ENCODE data around the gene KCTD14.
"Not testable (repeated sequence)": the region's sequence is repeated elsewhere in the genome, so short reads cannot be mapped to it uniquely, and the experiment has no call there.

KCTD14 gene

DNA sequence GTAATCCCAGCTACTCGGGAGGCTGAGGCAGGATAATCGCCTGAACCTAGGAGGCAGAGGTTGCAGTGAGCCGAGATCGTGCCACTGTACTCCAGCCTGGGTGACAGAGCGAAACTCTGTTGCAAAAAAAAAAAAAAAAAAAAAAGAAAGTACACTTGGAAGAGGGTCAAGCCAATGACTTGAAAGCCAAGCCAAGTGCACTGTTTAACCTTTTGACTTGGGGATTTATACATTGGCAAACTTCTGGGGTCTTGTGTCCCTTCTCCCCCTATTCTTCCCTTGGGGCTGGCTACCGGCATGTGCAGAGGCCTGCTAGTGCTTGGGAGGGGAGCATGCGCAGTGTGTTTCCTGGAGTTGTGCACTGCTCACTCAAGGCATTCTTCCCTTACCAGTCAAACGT, 26.3 kb upstream of the KCTD14 start:
- DNase-seq (ENCODE audit: low read depth, low spot score), result no peak
- H3K27ac ChIP-seq, result no peak overlapping the region

GRCh38 chr11:78048561-78048960, 25.5 kb upstream of the KCTD14 start:
- no peak for DNase-seq (ENCODE audit: low read depth, low spot score)
- no peak overlapping the region for H3K27ac ChIP-seq

- no peak overlapping the region for H3K27ac ChIP-seq
Observed at GRCh38 chr11:78046486-78046854, 23.4 kb upstream of the KCTD14 start.

GRCh38 chr11:78045851-78046485, 22.9 kb upstream of the KCTD14 start:
- DNase-seq (ENCODE audit: low read depth, low spot score), result no peak
- H3K27ac ChIP-seq, result no peak overlapping the region

More at GRCh38 chr11:78046486-78046854, 23.4 kb upstream of the KCTD14 start:
- DNase-seq (ENCODE audit: low read depth, low spot score), result no peak

- DNase-seq (ENCODE audit: low read depth, low spot score), result no peak
- H3K27ac ChIP-seq, result no peak overlapping the region
Observed at GRCh38 chr11:78044706-78045105, 21.6 kb upstream of the KCTD14 start.

DNA sequence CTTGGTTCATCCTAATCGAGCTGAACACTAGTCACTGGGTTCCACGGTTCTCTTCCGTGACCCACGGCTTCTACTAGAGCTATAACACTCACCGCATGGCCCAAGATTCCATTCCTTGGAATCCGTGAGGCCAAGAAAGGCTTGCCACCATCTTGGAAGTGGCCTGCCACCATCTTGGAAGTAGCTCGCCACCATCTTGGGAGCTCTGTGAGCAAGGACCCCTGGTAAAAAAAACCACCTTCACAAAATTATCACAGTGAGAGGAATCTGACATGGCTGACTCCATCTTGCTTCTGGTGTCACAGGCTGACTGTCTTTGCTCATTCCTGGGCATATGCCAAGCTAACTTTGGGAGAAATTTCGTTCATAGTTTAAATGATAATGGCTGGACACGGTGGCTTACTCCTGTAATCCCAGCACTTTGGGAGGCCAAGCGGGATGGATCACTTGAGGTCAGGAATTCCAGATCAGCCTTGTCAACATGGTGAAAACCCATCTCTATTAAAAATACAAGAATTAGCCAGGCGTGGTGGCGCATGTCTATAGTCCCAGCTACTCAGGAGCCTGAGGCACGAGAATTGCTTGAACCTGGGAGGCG, 18.9 kb upstream of the KCTD14 start:
- H3K27ac ChIP-seq, result no peak overlapping the region
- DNase-seq (ENCODE audit: low read depth, low spot score), result no peak

GRCh38 chr11:78041380-78041719, 18.3 kb upstream of the KCTD14 start:
- not testable (repeated sequence) for DNase-seq (ENCODE audit: low read depth, low spot score); H3K27ac ChIP-seq

DNA sequence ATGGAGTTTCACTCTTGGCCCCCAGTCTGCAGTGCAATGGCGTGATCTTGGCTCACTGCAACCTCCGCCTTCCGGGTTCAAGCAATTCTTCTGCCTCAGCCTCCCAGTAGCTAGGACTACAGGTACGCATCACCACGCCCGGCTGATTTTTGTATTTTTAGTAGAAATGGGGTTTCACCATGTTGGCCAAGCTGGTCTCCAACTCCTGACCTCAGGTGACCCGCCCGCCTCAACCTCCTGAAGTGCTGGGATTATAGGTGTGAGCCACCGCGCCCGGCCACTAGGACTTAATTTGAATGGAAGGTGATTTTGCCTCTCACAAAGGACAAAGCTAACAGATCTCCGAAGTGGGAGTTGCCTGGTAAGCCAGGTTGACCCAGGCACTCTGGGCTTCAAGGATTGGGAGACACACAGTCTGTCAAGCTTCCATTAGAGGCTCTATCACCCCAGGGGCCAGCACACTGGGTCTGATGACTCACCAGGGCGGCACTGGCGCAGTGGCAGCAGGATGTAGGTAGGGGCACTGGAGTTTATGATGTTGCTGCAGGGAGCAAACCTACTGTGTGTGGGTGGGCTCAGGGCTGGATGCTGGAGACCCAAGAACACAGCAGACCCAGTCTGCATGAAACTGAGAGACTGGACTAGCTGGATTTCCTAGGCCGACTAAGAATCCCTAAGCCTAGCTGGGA, 17.8 kb upstream of the KCTD14 start:
- no peak for DNase-seq (ENCODE audit: low read depth, low spot score)
- peak overlapping the region; percentile 91 for H3K27ac ChIP-seq

DNA sequence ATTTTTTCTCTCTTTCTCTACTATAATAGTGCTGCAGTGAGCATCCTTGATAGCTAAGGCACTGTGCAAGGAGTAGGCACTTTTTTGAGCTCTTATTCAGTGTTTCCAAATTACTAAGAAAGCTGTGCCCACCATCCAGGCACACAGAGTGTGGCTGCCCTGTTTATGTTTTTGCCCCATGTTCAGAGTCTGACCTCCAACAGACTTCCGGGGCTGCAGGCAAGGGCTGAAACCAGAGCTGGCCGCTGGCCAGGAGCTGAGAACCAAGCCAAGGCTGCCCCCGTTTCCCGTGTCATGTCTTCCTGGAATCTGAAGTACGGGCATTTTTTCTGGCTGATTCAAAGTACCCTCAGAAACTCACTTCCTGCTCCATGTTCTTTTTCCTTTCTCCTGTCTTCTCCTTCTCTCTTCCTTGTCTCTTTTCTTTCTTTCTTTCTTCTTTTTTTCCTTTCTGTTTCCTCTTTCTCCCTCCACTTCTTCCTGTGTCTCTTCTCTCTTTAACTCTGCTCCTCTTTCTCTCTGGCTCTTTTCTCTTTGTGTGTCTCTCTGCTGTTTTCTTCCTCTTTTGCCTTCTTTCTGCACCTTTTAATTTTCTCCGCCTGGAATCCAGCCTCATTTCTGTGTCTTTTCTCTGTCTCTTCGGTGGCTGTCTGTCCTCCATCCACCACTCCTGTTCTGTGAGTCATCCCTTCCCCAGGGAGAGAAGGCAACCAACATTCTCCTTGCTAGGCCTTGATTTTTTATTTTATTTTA, 17.0 kb upstream of the KCTD14 start:
- no peak for DNase-seq (ENCODE audit: low read depth, low spot score)
- peak overlapping the region; percentile 91 for H3K27ac ChIP-seq

GRCh38 chr11:78039391-78039918, 16.4 kb upstream of the KCTD14 start:
- DNase-seq (ENCODE audit: low read depth, low spot score), result no peak
- H3K27ac ChIP-seq, result peak overlapping the region; percentile 91

GRCh38 chr11:78038697-78039313, 15.7 kb upstream of the KCTD14 start:
- no peak for DNase-seq (ENCODE audit: low read depth, low spot score)
- H3K27ac ChIP-seq, result peak overlapping the region; percentile 91

DNA sequence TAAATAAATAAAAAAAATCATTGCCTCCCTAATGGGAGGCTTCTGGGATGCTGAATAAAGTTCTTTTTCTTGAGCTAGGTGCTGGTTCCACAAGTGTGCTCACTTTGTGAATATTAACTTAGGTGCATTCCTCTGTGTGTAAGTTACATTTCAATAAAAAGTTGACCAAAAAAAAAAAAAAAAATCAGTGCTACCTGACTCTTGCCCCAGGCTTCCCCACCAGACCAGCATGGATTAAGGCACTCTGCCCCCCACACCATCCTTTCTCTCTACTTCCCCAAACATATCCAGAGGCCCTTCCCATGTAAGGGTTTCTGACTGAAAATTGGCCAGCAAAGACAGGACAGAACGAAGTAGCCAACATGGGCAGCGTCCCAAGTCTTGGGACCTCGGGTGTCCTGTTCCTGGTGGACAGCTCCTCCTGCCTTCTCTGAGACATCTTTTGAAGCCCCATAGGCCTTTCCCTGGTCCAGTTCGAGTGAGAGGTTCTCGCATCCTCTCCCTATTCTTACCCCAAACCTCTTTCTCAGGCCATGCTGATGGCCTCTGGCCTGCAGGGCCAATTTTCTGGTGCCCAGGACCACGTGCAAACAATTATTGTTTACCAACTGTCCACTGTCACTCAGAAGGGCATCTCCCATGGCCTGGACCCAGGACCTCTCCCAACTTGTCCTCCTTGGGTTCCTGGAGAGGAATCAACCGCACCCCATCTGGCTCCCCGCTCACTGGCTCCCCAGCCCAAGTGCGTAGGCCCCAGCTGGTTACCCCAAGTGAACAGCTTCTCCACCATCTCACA, 14.9 kb upstream of the KCTD14 start:
- no peak overlapping the region for H3K27ac ChIP-seq

GRCh38 chr11:78037056-78037455, 14.0 kb upstream of the KCTD14 start:
- DNase-seq (ENCODE audit: low read depth, low spot score), result no peak
- H3K27ac ChIP-seq, result no peak overlapping the region

More for the DNA sequence above, 14.9 kb upstream of the KCTD14 start:
- no peak for DNase-seq (ENCODE audit: low read depth, low spot score)

GRCh38 chr11:78036313-78036712, 13.2 kb upstream of the KCTD14 start:
- no peak overlapping the region for H3K27ac ChIP-seq
- DNase-seq (ENCODE audit: low read depth, low spot score), result no peak

DNA sequence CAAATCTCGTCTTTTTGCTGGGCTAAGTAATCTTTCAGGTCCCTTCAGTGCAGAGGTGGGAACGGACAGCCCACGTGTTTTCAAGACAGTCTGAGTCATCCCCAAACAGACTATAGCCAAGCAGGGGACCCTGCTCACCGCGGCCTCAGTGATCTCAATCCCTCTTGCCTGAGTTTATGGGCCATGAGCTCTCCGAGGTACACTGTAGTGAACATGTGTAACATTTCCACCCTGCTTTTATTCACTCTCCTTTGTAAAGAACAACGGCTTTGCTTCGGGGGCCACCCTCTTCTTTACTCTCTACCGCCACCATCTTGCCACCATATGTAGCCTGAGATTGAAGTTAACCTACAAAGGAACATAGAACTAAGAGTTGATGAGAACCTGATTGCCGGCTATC, 11.5 kb upstream of the KCTD14 start:
- DNase-seq (ENCODE audit: low read depth, low spot score), result no peak
- no peak overlapping the region for H3K27ac ChIP-seq

- no peak for DNase-seq (ENCODE audit: low read depth, low spot score)
Observed at GRCh38 chr11:78033040-78033439, 10.0 kb upstream of the KCTD14 start.

DNA sequence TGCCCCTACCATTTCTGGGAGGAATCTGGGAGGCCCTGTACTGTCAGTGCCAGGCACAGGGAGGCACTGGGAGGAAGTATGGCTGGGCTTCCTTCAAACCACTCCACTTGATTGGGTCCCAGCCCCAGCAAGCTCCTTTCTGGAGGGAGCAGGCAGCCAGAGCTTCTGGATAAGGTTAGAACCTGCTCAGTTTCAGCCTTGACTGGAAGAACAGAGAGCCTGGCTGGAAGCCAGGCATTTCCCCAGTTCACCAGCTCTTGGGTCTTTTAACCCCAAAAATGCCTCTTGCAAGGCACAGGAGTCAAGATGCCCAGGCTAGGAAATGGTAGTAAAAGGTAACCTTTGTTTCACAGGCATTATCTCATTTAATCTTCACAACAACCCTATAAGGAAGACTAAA, 9.0 kb upstream of the KCTD14 start:
- H3K27ac ChIP-seq, result no peak overlapping the region
- no peak for DNase-seq (ENCODE audit: low read depth, low spot score)

More at GRCh38 chr11:78033040-78033439, 10.0 kb upstream of the KCTD14 start:
- no peak overlapping the region for H3K27ac ChIP-seq

DNA sequence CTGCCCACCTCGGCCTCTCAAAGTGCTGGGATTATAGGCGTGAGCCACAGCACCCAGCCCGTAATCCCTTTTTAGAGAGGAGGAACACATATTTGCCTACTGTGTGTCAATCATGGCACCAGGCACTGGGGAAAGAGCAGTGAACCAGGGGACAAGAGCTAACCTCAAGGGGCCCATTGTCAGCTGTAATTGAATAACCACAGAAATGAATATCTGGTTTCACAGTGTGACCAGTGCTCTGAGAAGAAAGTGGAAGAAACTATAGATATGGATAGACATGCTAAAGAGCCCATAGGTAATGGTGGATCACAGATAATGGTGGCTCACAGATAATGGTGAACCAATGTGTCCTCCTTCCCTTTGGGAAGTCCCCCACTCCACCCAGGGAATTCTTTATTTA, 8.6 kb upstream of the KCTD14 start:
- DNase-seq (ENCODE audit: low read depth, low spot score), result no peak
- H3K27ac ChIP-seq, result no peak overlapping the region

DNA sequence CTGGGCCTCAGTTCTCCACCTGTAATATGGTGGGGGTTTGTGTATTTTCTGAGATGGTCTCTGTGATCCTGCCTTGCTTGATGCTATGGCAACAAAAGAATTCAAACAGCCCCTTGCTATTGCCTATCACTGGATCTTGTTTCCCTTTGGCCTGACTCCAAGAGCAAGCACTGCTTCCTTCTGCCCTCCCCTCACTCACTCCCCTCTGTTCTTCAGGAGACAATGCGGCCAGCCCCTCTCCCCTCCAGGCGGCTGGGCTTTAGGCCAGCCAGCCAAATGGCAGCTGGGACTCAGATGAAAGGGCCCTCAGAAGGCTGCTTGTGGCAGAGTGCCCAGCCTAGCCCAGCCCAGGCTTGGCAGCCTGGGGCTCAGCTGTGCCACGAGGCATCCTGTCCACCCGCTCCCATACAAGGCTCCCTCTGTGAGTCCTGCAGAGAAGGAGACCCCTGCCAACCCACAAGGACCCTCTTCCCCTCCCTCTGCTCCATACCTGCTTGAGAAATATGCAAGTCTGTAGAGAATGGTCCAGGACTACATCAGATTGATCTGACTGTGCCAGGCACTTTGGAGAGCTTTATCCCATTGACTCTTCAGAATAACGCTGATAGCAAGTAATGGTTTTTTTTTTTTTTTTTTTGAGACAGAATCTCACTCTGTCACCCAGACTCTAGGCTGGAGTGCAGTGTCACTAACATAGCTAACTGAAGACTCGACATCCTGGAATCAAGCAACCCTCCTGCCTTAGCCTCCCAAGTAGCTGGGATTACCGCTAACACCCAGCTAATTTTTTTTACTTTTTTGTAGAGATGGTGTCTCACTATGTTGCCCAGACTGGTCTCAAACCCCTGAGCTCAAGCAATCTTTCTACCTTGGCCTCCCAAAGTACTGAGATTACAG, 7.6 kb upstream of the KCTD14 start:
- no peak for DNase-seq (ENCODE audit: low read depth, low spot score)
- H3K27ac ChIP-seq, result no peak overlapping the region

Data from epithelial cell of prostate (primary cell).